Keratinocyte (primary cell): ENCODE results near the gene CDT1. TPM values are rescaled to one million over a fixed set of nuclear protein-coding genes. Genes with fewer than 3 reads are reported as not detected.

Source experiments
- DNase-seq: peaks from one replicate; pipeline ENCODE4 v3.0.0-alpha.2; 2011; ENCODE audit warnings: low read depth, missing footprints, low spot score
- FAIRE-seq: peaks from 2 replicates; lab custom pipeline; 2011; peaks lifted over from hg19 to GRCh38; lab: Jason Lieb, UNC
- H2AFZ ChIP-seq: 2 replicates; pipeline ENCODE4 v1.6.0; 2012; ENCODE audit warnings: low read length, control low read depth, inconsistent platforms; ENCODE audit not compliant: control insufficient read depth
- H3K27ac ChIP-seq: 2 replicates; pipeline ENCODE4 v1.5.1; 2011; ENCODE audit warnings: low read length; ENCODE audit not compliant: control insufficient read depth, insufficient read depth
- H3K27me3 ChIP-seq: 3 replicates; pipeline ENCODE4 v1.6.0; 2011; ENCODE audit warnings: low read length; ENCODE audit not compliant: control insufficient read depth, insufficient read depth; ENCODE audit errors: extremely low read depth
- H3K36me3 ChIP-seq, 2 experiments: 2 replicates in 1 of 2; 3 replicates in 1 of 2; pipeline ENCODE4 v1.5.1; 2011; ENCODE audit warnings: low read length in 2 of 2, mild to moderate bottlenecking in 1 of 2; ENCODE audit not compliant: control insufficient read depth in 2 of 2, insufficient read depth in 2 of 2; ENCODE audit errors: extremely low read depth in 1 of 2
- H3K4me1 ChIP-seq: 3 replicates; pipeline ENCODE4 v1.5.1; 2011; ENCODE audit warnings: low read length; ENCODE audit not compliant: control insufficient read depth, insufficient read depth; ENCODE audit errors: extremely low read depth
- H3K4me2 ChIP-seq: 3 replicates; pipeline ENCODE4 v1.6.0; 2011; ENCODE audit warnings: low read depth, low read length; ENCODE audit not compliant: control insufficient read depth, insufficient read depth; ENCODE audit errors: extremely low read depth
- H3K4me3 ChIP-seq, 3 experiments: fragments of 200-600 bp in 1 of 3; sonication (generic) in 1 of 3; 2 replicates in 2 of 3; 3 replicates in 1 of 3; pipeline ENCODE4 v1.5.1; 2011 to 2016; ENCODE audit warnings: low read length in 3 of 3, mild to moderate bottlenecking in 3 of 3, control low read depth in 2 of 3, inconsistent platforms in 1 of 3, low read depth in 1 of 3, mixed read lengths in 1 of 3, mixed run types in 1 of 3, moderate library complexity in 1 of 3; ENCODE audit not compliant: control insufficient read depth in 2 of 3, insufficient read depth in 2 of 3; ENCODE audit errors: extremely low read depth in 1 of 3
- H3K79me2 ChIP-seq: 2 replicates; pipeline ENCODE4 v1.6.0; 2012; ENCODE audit warnings: low read length; ENCODE audit not compliant: control insufficient read depth, insufficient read depth
- H3K9ac ChIP-seq: 3 replicates; pipeline ENCODE4 v1.6.0; 2011; ENCODE audit warnings: low read length; ENCODE audit not compliant: control insufficient read depth, insufficient read depth; ENCODE audit errors: extremely low read depth
- H3K9me1 ChIP-seq: 3 replicates; pipeline ENCODE4 v1.6.0; 2011; ENCODE audit warnings: low read length; ENCODE audit not compliant: control insufficient read depth, insufficient read depth; ENCODE audit errors: extremely low read depth
- H3K9me3 ChIP-seq: 2 replicates; pipeline ENCODE4 v1.5.1; 2012; ENCODE audit warnings: low read depth, low read length; ENCODE audit not compliant: control insufficient read depth
- H4K20me1 ChIP-seq: 3 replicates; pipeline ENCODE4 v1.6.0; 2011; ENCODE audit warnings: low read length; ENCODE audit not compliant: control insufficient read depth, insufficient read depth; ENCODE audit errors: extremely low read depth
- EZH2 ChIP-seq: IDR thresholded peaks from one replicate; pipeline ENCODE4 v1.6.1; 2012; ENCODE audit warnings: inconsistent platforms, mild to moderate bottlenecking, low read length, moderate library complexity
- dilution Hi-C: fragments of 300-500 bp; cut with MboI; formaldehyde crosslinking; loops from one replicate; pipeline ENCODE4 v1.7.0; 2020; ENCODE audit warnings: low sequenced_read_pairs; ENCODE audit not compliant: extremely low pct_ligation_motif_present
- polyA plus RNA-seq, 5 experiments: library from polyadenylated mRNA; depleted of rRNA in 3 of 5; stranded (reverse) in 3 of 5; stranded (forward) in 1 of 5; unstranded in 1 of 5; fragments of >200 nt; gene quantifications; 1 replicate in 1 of 5; 2 replicates in 3 of 5; 3 replicates in 1 of 5; pipeline versions ENCODE4 v1.2.1 to v1.2.3, GENCODE V29; 2011 to 2012; ENCODE audit warnings: missing spikeins in 2 of 5, low read depth in 1 of 5, low replicate concordance in 1 of 5
- TF ChIP-seq, protein P1 (sequence below), 3 experiments: IDR thresholded peaks in 1 of 3; conservative IDR thresholded peaks in 1 of 3; optimal IDR thresholded peaks in 1 of 3; 2 replicates in 2 of 3; 3 replicates in 1 of 3; pipeline versions ENCODE3 to v1.5.1; 2011; ENCODE audit warnings: low read length in 3 of 3, mild to moderate bottlenecking in 3 of 3, moderate library complexity in 2 of 3, control low read depth in 1 of 3, inconsistent platforms in 1 of 3; ENCODE audit not compliant: insufficient read depth in 2 of 3; ENCODE audit errors: extremely low read depth in 1 of 3

CDT1 gene
- polyA plus RNA-seq, 1 donor (not counting 4 experiments of a cell fraction or from before 2014, with no cell fraction given) = 2.0 TPM

DNA sequence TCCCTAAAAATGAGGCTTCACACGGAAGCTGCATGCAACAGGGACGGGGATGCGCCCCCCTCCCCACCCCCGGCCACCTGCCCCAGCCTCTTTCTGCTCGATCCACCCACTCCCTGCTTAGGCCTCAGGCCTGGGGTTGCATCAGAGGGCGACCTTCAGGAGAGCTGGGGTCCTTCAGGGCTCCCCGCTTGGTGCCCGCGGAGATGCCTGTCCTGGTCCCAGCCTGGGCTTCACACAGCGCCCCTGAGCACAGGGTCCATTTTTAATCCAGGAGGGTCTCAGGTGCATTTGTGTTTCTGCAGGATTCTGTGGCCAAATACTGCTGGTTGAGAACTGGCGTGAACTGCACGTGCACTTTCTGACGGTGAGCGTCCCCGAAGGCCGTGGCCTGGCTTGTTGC is 15.5 kb downstream of the CDT1 start:
- Histone ChIP-seq H3K4me2 (no peak overlapping the region), H4K20me1 (no peaks in the 10 kb centered on the region), H2AFZ (no peak overlapping the region), H3K9ac (no peak overlapping the region), H3K36me3 (peaks cover 0 to 9% of the 10 kb centered on the region in 2 experiments), H3K79me2 (no peaks in the 10 kb centered on the region), H3K4me3 (no peak overlapping the region), H3K4me1 (peaks cover 12% of the 10 kb centered on the region), H3K27me3 (no peaks in the 10 kb centered on the region), H3K27ac (no peak overlapping the region), H3K9me3 (no peaks in the 10 kb centered on the region), H3K9me1 (no peaks in the 10 kb centered on the region)
- DNase-seq (no peak), FAIRE-seq (no peak)
- TF ChIP-seq, protein P1, sequence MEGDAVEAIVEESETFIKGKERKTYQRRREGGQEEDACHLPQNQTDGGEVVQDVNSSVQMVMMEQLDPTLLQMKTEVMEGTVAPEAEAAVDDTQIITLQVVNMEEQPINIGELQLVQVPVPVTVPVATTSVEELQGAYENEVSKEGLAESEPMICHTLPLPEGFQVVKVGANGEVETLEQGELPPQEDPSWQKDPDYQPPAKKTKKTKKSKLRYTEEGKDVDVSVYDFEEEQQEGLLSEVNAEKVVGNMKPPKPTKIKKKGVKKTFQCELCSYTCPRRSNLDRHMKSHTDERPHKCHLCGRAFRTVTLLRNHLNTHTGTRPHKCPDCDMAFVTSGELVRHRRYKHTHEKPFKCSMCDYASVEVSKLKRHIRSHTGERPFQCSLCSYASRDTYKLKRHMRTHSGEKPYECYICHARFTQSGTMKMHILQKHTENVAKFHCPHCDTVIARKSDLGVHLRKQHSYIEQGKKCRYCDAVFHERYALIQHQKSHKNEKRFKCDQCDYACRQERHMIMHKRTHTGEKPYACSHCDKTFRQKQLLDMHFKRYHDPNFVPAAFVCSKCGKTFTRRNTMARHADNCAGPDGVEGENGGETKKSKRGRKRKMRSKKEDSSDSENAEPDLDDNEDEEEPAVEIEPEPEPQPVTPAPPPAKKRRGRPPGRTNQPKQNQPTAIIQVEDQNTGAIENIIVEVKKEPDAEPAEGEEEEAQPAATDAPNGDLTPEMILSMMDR (optimal IDR thresholded peaks at IDR 0.05 in 1 of 3, IDR thresholded peaks at IDR 0.05 in 1 of 3, conservative IDR thresholded peaks at IDR 0.05 in 1 of 3; ENCODE audit: extremely low read depth in 1 of 3, insufficient read depth in 2 of 3, low read length in 3 of 3) = no peak
- TF ChIP-seq EZH2 = no peak
- dilution Hi-C loops = no loop called here

DNA sequence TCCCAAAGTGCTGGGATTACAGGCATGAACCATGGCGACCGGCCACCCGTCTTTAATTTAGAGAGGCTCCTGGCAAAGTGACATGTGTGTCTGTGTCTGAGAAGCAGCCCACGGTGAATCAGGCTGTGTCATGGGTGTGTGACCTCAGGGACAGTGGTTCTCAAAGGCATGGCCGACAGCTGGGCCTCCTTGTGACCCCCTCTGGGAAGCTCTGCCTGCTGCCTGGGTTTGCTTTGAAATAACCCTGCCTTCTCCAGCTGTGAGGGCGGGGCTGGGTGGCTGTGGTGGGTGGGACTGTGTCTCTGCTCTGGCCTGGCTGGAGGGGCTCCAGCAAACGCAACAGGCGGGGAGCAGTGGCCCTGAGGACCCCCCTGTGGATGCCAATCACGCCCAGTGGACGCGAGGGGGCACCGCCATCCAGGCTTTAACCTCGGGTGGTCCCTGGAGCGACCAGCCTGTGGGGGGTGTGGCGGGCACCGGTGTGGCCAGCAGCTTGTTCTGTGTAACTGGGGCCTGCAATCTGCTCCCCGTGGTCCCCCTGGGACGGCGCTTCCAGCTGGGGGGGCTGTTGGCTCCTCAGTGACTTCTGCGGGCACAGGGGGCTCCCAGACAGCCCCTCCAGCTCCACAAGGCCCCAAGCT is 16.9 kb downstream of the CDT1 start:
- DNase-seq (no peak), FAIRE-seq (no peak)
- no peak overlapping the region for H2AFZ ChIP-seq
- H3K4me2 ChIP-seq = no peak overlapping the region
- peaks cover 0 to 9% of the 10 kb centered on the region in 2 experiments for H3K36me3 ChIP-seq
- no peak overlapping the region for H3K4me3 ChIP-seq
- no peaks in the 10 kb centered on the region for H3K9me1 ChIP-seq
- H3K79me2 ChIP-seq = no peaks in the 10 kb centered on the region
- TF ChIP-seq, protein P1 (optimal IDR thresholded peaks at IDR 0.05 in 1 of 3, IDR thresholded peaks at IDR 0.05 in 1 of 3, conservative IDR thresholded peaks at IDR 0.05 in 1 of 3; ENCODE audit: extremely low read depth in 1 of 3, insufficient read depth in 2 of 3, low read length in 3 of 3) = no peak
- no peak for TF ChIP-seq EZH2
- H3K27ac ChIP-seq = no peak overlapping the region
- dilution Hi-C loops = no loop called here
- no peaks in the 10 kb centered on the region for H3K27me3 ChIP-seq
- no peaks in the 10 kb centered on the region for H4K20me1 ChIP-seq
- no peaks in the 10 kb centered on the region for H3K9me3 ChIP-seq
- H3K9ac ChIP-seq = no peak overlapping the region
- H3K4me1 ChIP-seq = peaks cover 12% of the 10 kb centered on the region
